K562 (cell line): Measurements from ENCODE around the gene HAPLN3. TPM values are rescaled to one million over a fixed set of nuclear protein-coding genes. Genes with fewer than 3 reads are reported as not detected.

ENCODE experiments used
- CC2D1A ChIP-seq: fragments of 450-650 bp; IDR thresholded peaks from 2 replicates; pipeline ENCODE4 v1.6.1; 2017; ENCODE audit warnings: mild to moderate bottlenecking
- DIDO1 ChIP-seq: fragments of 450-650 bp; IDR thresholded peaks from 2 replicates; pipeline ENCODE4 v1.6.1; 2016; ENCODE audit warnings: low read depth, missing biosample characterization, missing genetic modification characterization
- EGR1 ChIP-seq: fragments of 450-650 bp; conservative IDR thresholded peaks from 2 replicates; pipeline ENCODE4 v1.6.1; 2017; ENCODE audit warnings: mild to moderate bottlenecking
- EP300 ChIP-seq: IDR thresholded peaks from 2 replicates; pipeline ENCODE4 v1.6.1; 2012; ENCODE audit warnings: low read length, improper control_type of control experiment
- GMEB1 ChIP-seq: fragments of 250-450 bp; sonication (Bioruptor Pico); IDR thresholded peaks from 2 replicates; pipeline ENCODE4 v1.4.0; 2020; ENCODE audit warnings: mild to moderate bottlenecking
- IFI16 ChIP-seq: fragments of 250-450 bp; sonication (Bioruptor Pico); IDR thresholded peaks from 2 replicates; pipeline ENCODE4 v2.1.2; 2022; ENCODE audit warnings: mild to moderate bottlenecking, inconsistent platforms
- IRF9 ChIP-seq: fragments of 450-650 bp; IDR thresholded peaks from 2 replicates; pipeline ENCODE4 v1.6.1; 2016; ENCODE audit warnings: missing biosample characterization, missing genetic modification characterization
- MYC ChIP-seq, 2 experiments: fragments of 250-450 bp in 1 of 2; sonication (Bioruptor Pico) in 1 of 2; IDR thresholded peaks; 2 replicates each; pipeline versions ENCODE4 v1.5.1 to v1.6.1; 2012 to 2021; ENCODE audit warnings: low read depth in 2 of 2, borderline replicate concordance in 1 of 2, improper control_type of control experiment in 1 of 2, low read length in 1 of 2, mild to moderate bottlenecking in 1 of 2, moderate library complexity in 1 of 2
- POLR3G ChIP-seq: IDR thresholded peaks from 2 replicates; pipeline ENCODE4 v1.6.1; 2011; ENCODE audit not compliant: insufficient read length, insufficient replicate concordance; ENCODE audit errors: extremely low read depth
- TCFL5 ChIP-seq: fragments of 250-450 bp; sonication (Bioruptor Pico); conservative IDR thresholded peaks from 2 replicates; pipeline ENCODE4 v1.6.1; 2021; ENCODE audit warnings: mild to moderate bottlenecking, moderate library complexity, matching md5 sums
- TEAD1 ChIP-seq, 2 experiments: fragments of 450-650 bp in 1 of 2; sonication (generic) in 1 of 2; formaldehyde crosslinking; IDR thresholded peaks; 2 replicates each; pipeline versions ENCODE4 v1.4.0 to v1.8.0; 2020 to 2022; ENCODE audit warnings: mild to moderate bottlenecking in 2 of 2, missing genetic modification reagents in 1 of 2
- TOE1 ChIP-seq, 2 experiments: fragments of 450-650 bp in 1 of 2; sonication (generic) in 1 of 2; formaldehyde crosslinking in 1 of 2; IDR thresholded peaks; 2 replicates each; pipeline versions ENCODE4 v1.7.1 to v1.8.0; 2016 to 2022; ENCODE audit warnings: borderline replicate concordance in 2 of 2, mild to moderate bottlenecking in 2 of 2, antibody characterized with exemption in 1 of 2, inconsistent platforms in 1 of 2, low read depth in 1 of 2, missing genetic modification reagents in 1 of 2, moderate library complexity in 1 of 2
- ZNF398 ChIP-seq: fragments of 250-450 bp; sonication (Bioruptor Pico); IDR thresholded peaks from 2 replicates; pipeline ENCODE4 v1.8.0; 2021; ENCODE audit warnings: moderate library complexity, mild to moderate bottlenecking, inconsistent platforms
- ZNF644 ChIP-seq: fragments of 200-800 bp; sonication (Bioruptor generic); IDR thresholded peaks from 2 replicates; pipeline ENCODE4 v1.6.1; 2016; ENCODE audit warnings: low read depth, missing genetic modification characterization, missing compliant biosample characterization
- polyA plus RNA-seq, 8 experiments: library from polyadenylated mRNA; depleted of rRNA in 4 of 8; stranded (reverse) in 5 of 8; unstranded in 3 of 8; fragments of >200 nt; fragmentation: Nextera tagmentation in 2 of 8; fragmentation: Illumina TruSeq in 1 of 8; extraction: Ambion mirVana in 2 of 8; extraction: Trizol in 1 of 8; gene quantifications; 2 replicates each; pipeline versions ENCODE4 v1.2.1 to v1.2.3, GENCODE V29; 2011 to 2014; ENCODE audit warnings: inconsistent platforms in 1 of 8, missing spikeins in 1 of 8
- total RNA-seq, 7 experiments: library from RNA; depleted of rRNA in 6 of 7; stranded (reverse); fragments of >200 nt in 6 of 7; fragmentation: Illumina TruSeq in 2 of 7; extraction: Trizol in 2 of 7; gene quantifications; 2 replicates each; pipeline versions ENCODE4 v1.2.1 to v1.2.3, GENCODE V29; 2011 to 2021; ENCODE audit warnings: low replicate concordance in 1 of 7

Gene HAPLN3
- total and polyA plus RNA-seq, 9 of the 15 experiments (the other 6 are each of a cell fraction or from before 2014, with no cell fraction given) = 0.04 to 2.4 (median 0.65) TPM

- no peak for TF ChIP-seq TOE1 (IDR thresholded peaks at IDR 0.05; ENCODE audit: borderline replicate concordance)
- no peak for TF ChIP-seq TOE1 (CRISPR knock-in tag; IDR thresholded peaks at IDR 0.05; ENCODE audit: borderline replicate concordance, low read depth)
- 0 out of 2 replicates have a peak, but pooled peaks have one; percentile 37 for TF ChIP-seq ZNF398 (CRISPR knock-in tag)
- TF ChIP-seq EP300 = peak; percentile 47; the same call in 1 of the 2 replicates
- peak; percentile 99 for TF ChIP-seq CC2D1A
- TF ChIP-seq MYC (IDR thresholded peaks at IDR 0.05; ENCODE audit: low read depth, low read length) = no peak
- TF ChIP-seq MYC (CRISPR knock-in tag; IDR thresholded peaks at IDR 0.05; ENCODE audit: borderline replicate concordance, low read depth) = 0 out of 2 replicates have a peak, but pooled peaks have one; percentile 41
- no peak for TF ChIP-seq POLR3G
- TF ChIP-seq EGR1 = peak; percentile 67
- TF ChIP-seq GMEB1 (CRISPR knock-in tag) = no peak
- peak; percentile 70; the same call in 1 of the 2 replicates for TF ChIP-seq IFI16 (CRISPR knock-in tag)
- TF ChIP-seq ZNF644 (tag) = peak; percentile 83; the same call in 1 of the 2 replicates
- TF ChIP-seq DIDO1 = peak; percentile 83
- peak in 1 of 2 experiments; percentile 77; a peak in 1 of 4 replicates for TF ChIP-seq TEAD1 (CRISPR knock-in tag; IDR thresholded peaks at IDR 0.05)
- peak; percentile 94 for TF ChIP-seq IRF9 (tag)
- TF ChIP-seq TCFL5 = peak; percentile 63; the same call in 1 of the 2 replicates
Measured at GRCh38 chr15:88920186-88920891, 25.0 kb upstream of the HAPLN3 start (continued).
